CD8-positive, alpha-beta memory T cell (primary cell): ENCODE data around the gene MS4A7. TPM values are rescaled to one million over a fixed set of nuclear protein-coding genes. Genes with fewer than 3 reads are reported as not detected.
"Not testable (repeated sequence)": the region's sequence is repeated elsewhere in the genome, so short reads cannot be mapped to it uniquely, and the experiment has no call there.

Experiments used
- CTCF ChIA-PET: fragments of 350-600 bp; sonication (Branson Sonifier 250); formaldehyde crosslinking; loops from one replicate; lab custom pipeline; 2021; ENCODE audit warnings: antibody characterized with exemption; lab: Charles Lee
- POLR2A ChIA-PET: fragments of 350-600 bp; sonication (Branson Sonifier 250); formaldehyde crosslinking; loops from one replicate; lab custom pipeline; 2021; ENCODE audit warnings: antibody characterized with exemption; lab: Charles Lee
- DNase-seq, 5 donors: peaks; one replicate each; pipeline versions ENCODE4 v3.0.0 to v3.0.0-alpha.2; 2020 to 2022; ENCODE audit warnings: mixed read lengths in 1 of 5
- H3K27ac ChIP-seq: one replicate; pipeline ENCODE4 v1.7.0; 2013; ENCODE audit warnings: low read depth, mild to moderate bottlenecking, low read length, moderate library complexity
- H3K27me3 ChIP-seq: 2 replicates; pipeline ENCODE4 v1.7.0; 2013; ENCODE audit warnings: low read length, mild to moderate bottlenecking; ENCODE audit not compliant: insufficient read depth, poor library complexity, severe bottlenecking
- H3K36me3 ChIP-seq: 2 replicates; pipeline ENCODE4 v1.7.0; 2013; ENCODE audit warnings: mild to moderate bottlenecking, low read length, moderate library complexity; ENCODE audit not compliant: insufficient read depth
- H3K4me1 ChIP-seq: 2 replicates; pipeline ENCODE4 v1.7.0; 2013; ENCODE audit warnings: mild to moderate bottlenecking, low read length, moderate library complexity; ENCODE audit not compliant: insufficient read depth
- H3K4me3 ChIP-seq: 2 replicates; pipeline ENCODE4 v1.7.0; 2013; ENCODE audit warnings: mild to moderate bottlenecking, low read length
- H3K9me3 ChIP-seq: 2 replicates; pipeline ENCODE4 v1.7.0; 2013; ENCODE audit warnings: mild to moderate bottlenecking, low read length
- H3K27ac Mint-ChIP-seq, 8 donors: one replicate each; pipeline ENCODE4 v1.8.0; 2020 to 2021; ENCODE audit warnings: mixed read lengths in 8 of 8, mild to moderate bottlenecking in 6 of 8, inconsistent platforms in 3 of 8, moderate library complexity in 3 of 8
- H3K27me3 Mint-ChIP-seq, 2 donors: one replicate each; pipeline ENCODE4 v1.8.0; 2020 to 2021; ENCODE audit warnings: mixed read lengths in 2 of 2, mild to moderate bottlenecking in 1 of 2, moderate library complexity in 1 of 2
- H3K36me3 Mint-ChIP-seq, 3 donors: one replicate each; pipeline ENCODE4 v1.8.0; 2020 to 2021; ENCODE audit warnings: mixed read lengths in 3 of 3, inconsistent platforms in 1 of 3, mild to moderate bottlenecking in 1 of 3
- H3K4me1 Mint-ChIP-seq, 3 donors: one replicate each; pipeline ENCODE4 v1.8.0; 2020 to 2021; ENCODE audit warnings: mixed read lengths in 3 of 3, inconsistent platforms in 1 of 3, mild to moderate bottlenecking in 1 of 3
- H3K4me3 Mint-ChIP-seq, 7 donors: one replicate each; pipeline ENCODE4 v1.8.0; 2020 to 2021; ENCODE audit warnings: mixed read lengths in 7 of 7, mild to moderate bottlenecking in 6 of 7, moderate library complexity in 4 of 7, inconsistent platforms in 2 of 7
- H3K9me3 Mint-ChIP-seq, 5 donors: one replicate each; pipeline ENCODE4 v1.8.0; 2020 to 2022; ENCODE audit warnings: mixed read lengths in 5 of 5, mild to moderate bottlenecking in 3 of 5, moderate library complexity in 2 of 5, inconsistent platforms in 1 of 5
- polyA plus RNA-seq: library from polyadenylated mRNA; unstranded; fragments of 300-500 nt; fragmentation: Illumina TruSeq; gene quantifications from one replicate; pipeline ENCODE4 v1.2.3, GENCODE V29; 2021
- total RNA-seq, 2 experiments: library from RNA; stranded (reverse); gene quantifications; one replicate each; pipeline ENCODE4 v1.2.3, GENCODE V29; 2021

MS4A7 gene
- total and polyA plus RNA-seq, 3 experiments from 2014 or later, result 0.51 to 0.98 TPM; not detected in 1

DNA sequence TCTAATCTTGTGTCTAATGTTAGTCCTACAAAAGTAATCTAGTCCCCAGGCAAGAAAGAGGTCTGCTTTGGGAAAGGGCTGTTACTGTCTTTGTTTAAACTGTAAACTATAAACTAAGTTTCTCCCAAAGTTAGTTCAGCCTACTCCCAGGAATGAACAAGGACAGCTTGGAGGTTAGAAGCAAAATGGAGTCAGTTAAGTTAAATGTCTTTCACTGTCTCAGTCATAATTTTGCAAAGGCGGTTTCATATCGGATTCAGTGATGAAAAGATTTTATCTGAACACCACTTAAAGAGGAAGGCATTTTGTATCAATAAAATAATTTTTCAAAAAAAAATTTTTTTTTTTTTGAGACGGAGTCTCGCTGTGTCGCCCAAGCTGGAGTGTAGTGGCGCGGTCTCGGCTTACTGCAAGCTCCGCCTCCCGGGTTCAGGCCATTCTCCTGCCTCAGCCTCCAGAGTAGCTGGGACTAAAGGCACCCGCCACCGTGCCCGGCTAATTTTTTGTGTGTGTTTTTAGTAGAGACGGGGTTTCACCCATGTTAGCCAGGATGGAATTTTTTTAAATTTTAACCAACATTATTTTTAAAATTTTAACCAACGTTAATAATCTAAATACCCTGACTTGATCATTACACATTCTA, 11.9 kb upstream of the MS4A7 start:
- H3K27ac ChIP-seq, POLR2A ChIA-PET, DNase-seq, H3K27me3 ChIP-seq, H3K4me1 Mint-ChIP-seq, H3K9me3 Mint-ChIP-seq, H3K4me1 ChIP-seq, CTCF ChIA-PET, H3K27ac Mint-ChIP-seq, H3K36me3 Mint-ChIP-seq, H3K4me3 Mint-ChIP-seq, H3K9me3 ChIP-seq, H3K36me3 ChIP-seq, H3K4me3 ChIP-seq: not testable (repeated sequence)
- peaks cover 12 to 36% of the 10 kb centered on the region in 2 donors for H3K27me3 Mint-ChIP-seq

DNA sequence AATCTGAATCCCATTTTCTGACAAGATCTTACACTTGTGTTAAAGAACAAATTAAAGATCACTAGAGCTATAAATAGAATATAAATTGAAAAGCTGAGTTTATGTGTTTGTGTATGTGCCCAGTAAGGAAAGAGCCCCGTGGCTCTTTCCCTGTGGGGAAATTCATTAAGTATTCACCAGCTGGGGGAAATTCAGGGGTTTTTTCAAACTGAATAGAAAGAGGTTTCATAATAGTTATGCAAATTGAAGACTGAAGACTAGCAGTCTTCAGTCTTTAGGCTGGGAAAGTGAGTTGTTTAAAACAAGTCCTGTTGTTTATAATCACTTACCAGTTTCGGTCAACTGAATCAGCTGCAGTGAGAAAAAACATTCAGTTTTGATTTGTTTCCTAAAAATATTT, 11.3 kb upstream of the MS4A7 start:
- H3K27me3 Mint-ChIP-seq, result peaks cover 9 to 38% of the 10 kb centered on the region in 2 donors
- POLR2A ChIA-PET, result no interaction called here
- DNase-seq, result no peak

DNA sequence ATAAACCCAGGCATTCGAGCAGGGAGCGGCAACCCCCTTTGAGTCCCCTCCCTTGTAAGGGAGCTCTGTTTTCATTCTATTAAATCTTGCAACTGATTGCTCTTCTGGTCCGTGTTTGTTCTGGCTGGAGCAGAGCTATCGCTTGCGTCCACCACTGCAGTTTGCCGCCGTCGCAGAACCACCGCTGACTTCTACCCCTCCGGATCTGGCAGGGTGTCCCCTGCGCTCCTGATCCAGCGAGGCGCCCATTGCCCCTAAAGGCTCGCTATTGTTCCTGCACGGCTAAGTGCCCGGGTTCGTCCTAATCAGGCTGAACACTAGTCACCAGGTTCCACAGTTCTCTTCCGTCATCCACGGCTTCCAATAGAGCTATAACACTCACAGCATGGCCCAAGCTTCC, 10.4 kb upstream of the MS4A7 start:
- peaks cover 12 to 38% of the 10 kb centered on the region in 2 donors for H3K27me3 Mint-ChIP-seq
- H3K4me1 Mint-ChIP-seq, result no peaks in the 10 kb centered on the region
- Histone ChIP-seq H3K4me1 (no peaks in the 10 kb centered on the region), H3K9me3 (no peaks in the 10 kb centered on the region), H3K36me3 (no peaks in the 10 kb centered on the region), H3K4me3 (no peak overlapping the region), H3K27me3 (no peaks in the 10 kb centered on the region), H3K27ac (no peak overlapping the region)
- H3K27ac Mint-ChIP-seq, result no peak overlapping the region
- DNase-seq, result no peak
- no peak overlapping the region for H3K4me3 Mint-ChIP-seq
- no peaks in the 10 kb centered on the region for H3K9me3 Mint-ChIP-seq
- POLR2A ChIA-PET, result no interaction called here
- no peaks in the 10 kb centered on the region for H3K36me3 Mint-ChIP-seq
- CTCF ChIA-PET, result no interaction called here

More for the DNA sequence above, 11.3 kb upstream of the MS4A7 start:
- Mint-ChIP-seq H3K36me3 (no peaks in the 10 kb centered on the region), H3K4me1 (no peaks in the 10 kb centered on the region), H3K4me3 (no peak overlapping the region), H3K27ac (no peak overlapping the region), H3K9me3 (no peaks in the 10 kb centered on the region)
- Histone ChIP-seq H3K27me3 (no peaks in the 10 kb centered on the region), H3K9me3 (no peaks in the 10 kb centered on the region), H3K27ac (no peak overlapping the region), H3K36me3 (no peaks in the 10 kb centered on the region), H3K4me3 (no peak overlapping the region), H3K4me1 (no peaks in the 10 kb centered on the region)
- CTCF ChIA-PET, result no interaction called here

DNA sequence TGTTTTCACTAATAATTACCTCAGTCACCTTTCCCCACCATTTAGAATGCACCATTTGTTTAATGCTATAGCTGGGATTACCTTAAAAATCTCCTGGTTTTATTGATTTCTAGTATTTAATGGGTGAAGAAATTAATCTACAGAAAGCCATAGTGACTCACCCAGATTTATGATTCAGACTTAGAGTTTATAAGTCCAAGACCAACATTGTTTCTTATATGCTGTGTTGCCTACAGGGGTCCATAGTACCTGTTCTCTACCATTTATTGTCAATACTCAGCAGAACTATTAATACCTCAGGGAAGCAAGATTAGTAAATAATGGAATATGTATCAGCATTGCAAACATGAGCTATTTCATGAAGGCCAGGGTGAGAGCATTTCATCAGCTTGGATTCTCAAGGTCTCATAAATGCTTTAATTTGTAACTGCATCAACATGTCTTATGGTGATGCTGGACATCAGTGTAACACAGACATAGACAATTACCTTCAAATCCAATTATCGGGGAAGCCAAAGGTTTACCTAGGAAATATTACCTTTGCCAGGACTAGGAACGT, 8.0 kb upstream of the MS4A7 start:
- ChIA-PET CTCF (interaction anchor here (1.7 kb wide), 1 partner anchor 248 kb away, joined by 4 read pairs; no protein-coding TSS in a partner anchor), POLR2A (no interaction called here)
- no peaks in the 10 kb centered on the region for H3K36me3 ChIP-seq
- H3K27me3 Mint-ChIP-seq, result peaks cover 11 to 32% of the 10 kb centered on the region in 2 donors
- no peaks in the 10 kb centered on the region for H3K9me3 Mint-ChIP-seq
- no peak overlapping the region for H3K4me3 Mint-ChIP-seq
- H3K27ac Mint-ChIP-seq, result no peak overlapping the region
- H3K9me3 ChIP-seq, result no peaks in the 10 kb centered on the region
- H3K4me1 ChIP-seq, result no peaks in the 10 kb centered on the region
- H3K4me3 ChIP-seq, result no peak overlapping the region
- no peaks in the 10 kb centered on the region for H3K4me1 Mint-ChIP-seq
- no peaks in the 10 kb centered on the region for H3K36me3 Mint-ChIP-seq
- DNase-seq, result no peak
- H3K27me3 ChIP-seq, result no peaks in the 10 kb centered on the region
- no peak overlapping the region for H3K27ac ChIP-seq

DNA sequence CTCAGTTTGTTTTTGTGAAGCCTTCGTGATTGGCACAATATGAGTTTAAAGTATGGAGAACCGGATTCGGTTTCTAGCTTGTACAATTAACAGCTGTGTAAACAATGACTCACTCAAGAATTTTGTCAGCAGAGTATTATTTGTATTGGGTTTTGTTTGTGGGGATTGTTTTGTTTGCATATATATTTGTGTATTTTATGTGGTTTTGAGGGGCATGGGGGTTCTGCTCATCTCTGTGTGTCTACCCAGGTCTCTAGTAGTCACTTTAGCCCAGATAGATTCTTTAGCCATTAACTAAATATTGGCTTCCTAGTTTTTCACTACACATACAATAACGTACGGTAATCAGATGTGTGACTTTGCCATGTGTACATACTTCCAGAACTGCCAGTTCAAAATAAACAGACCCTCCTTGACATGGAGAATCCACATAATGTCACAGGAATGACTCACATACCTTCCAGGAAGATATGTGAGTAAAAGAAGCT, 7.5 kb upstream of the MS4A7 start:
- Histone ChIP-seq H3K4me3 (no peak overlapping the region), H3K36me3 (no peaks in the 10 kb centered on the region), H3K9me3 (no peaks in the 10 kb centered on the region), H3K27me3 (no peaks in the 10 kb centered on the region), H3K27ac (no peak overlapping the region), H3K4me1 (no peaks in the 10 kb centered on the region)
- Mint-ChIP-seq H3K4me1 (no peaks in the 10 kb centered on the region), H3K4me3 (no peak overlapping the region), H3K9me3 (no peaks in the 10 kb centered on the region), H3K27me3 (peaks cover 11 to 35% of the 10 kb centered on the region in 2 donors), H3K27ac (no peak overlapping the region), H3K36me3 (no peaks in the 10 kb centered on the region)
- POLR2A ChIA-PET, result no interaction called here
- CTCF ChIA-PET, result interaction anchor here (1.7 kb wide), 1 partner anchor 248 kb away, joined by 4 read pairs; no protein-coding TSS in a partner anchor
- DNase-seq, result no peak

DNA sequence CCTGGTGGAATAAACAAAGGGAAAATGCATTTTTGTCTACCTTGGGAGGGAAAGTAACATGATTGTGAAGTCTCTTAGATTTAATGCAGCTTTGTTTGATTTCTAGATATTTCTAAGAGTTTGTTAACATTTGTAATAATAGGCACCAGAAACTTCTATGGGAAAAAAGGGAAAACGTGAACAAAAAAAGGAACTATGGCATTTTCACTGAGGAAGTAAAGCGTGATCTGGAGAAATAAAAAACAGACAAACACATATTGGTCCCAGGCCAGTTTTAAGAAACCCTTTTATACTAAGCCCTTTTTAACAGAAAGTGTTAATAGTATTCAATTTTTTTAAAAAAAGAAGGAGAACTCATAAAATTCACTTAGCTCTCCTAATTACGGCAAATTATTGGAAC, 6.9 kb upstream of the MS4A7 start:
- no peaks in the 10 kb centered on the region for H3K4me1 ChIP-seq
- no peak overlapping the region for H3K4me3 ChIP-seq
- ChIA-PET CTCF (interaction anchor here (1.7 kb wide), 1 partner anchor 247 kb away, joined by 4 read pairs; no protein-coding TSS in a partner anchor), POLR2A (no interaction called here)
- H3K27ac Mint-ChIP-seq, result no peak overlapping the region
- DNase-seq, result no peak
- no peaks in the 10 kb centered on the region for H3K27me3 ChIP-seq
- no peaks in the 10 kb centered on the region for H3K4me1 Mint-ChIP-seq
- no peaks in the 10 kb centered on the region for H3K36me3 ChIP-seq
- no peak overlapping the region for H3K27ac ChIP-seq
- no peaks in the 10 kb centered on the region for H3K9me3 ChIP-seq
- H3K4me3 Mint-ChIP-seq, result no peak overlapping the region
- H3K27me3 Mint-ChIP-seq, result peaks cover 11 to 33% of the 10 kb centered on the region in 2 donors
- H3K36me3 Mint-ChIP-seq, result no peaks in the 10 kb centered on the region
- no peaks in the 10 kb centered on the region for H3K9me3 Mint-ChIP-seq

DNA sequence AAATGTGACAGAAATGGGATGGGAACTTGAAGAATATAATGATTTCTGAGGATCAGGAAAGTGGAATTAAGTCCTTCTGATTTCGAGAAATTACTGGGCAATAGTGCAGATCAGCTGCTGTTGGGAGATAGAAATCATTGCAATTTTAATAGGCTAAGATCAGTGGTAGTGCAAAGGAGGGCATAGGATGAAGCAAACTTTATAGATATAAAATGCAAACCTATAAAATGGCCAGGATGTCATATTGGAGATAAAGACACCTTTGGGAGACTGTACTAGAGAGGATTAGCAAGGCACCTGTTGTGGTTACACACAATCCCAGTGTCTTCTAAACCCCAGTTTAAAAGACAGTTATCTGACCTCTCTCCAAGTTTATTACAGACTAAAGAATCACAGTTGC, 6.5 kb upstream of the MS4A7 start:
- Histone ChIP-seq H3K27me3 (no peaks in the 10 kb centered on the region), H3K4me3 (no peak overlapping the region), H3K9me3 (no peaks in the 10 kb centered on the region), H3K27ac (no peak overlapping the region), H3K36me3 (no peaks in the 10 kb centered on the region), H3K4me1 (no peaks in the 10 kb centered on the region)
- Mint-ChIP-seq H3K4me1 (no peaks in the 10 kb centered on the region), H3K9me3 (no peaks in the 10 kb centered on the region), H3K4me3 (no peak overlapping the region), H3K27me3 (peaks cover 11 to 36% of the 10 kb centered on the region in 2 donors), H3K27ac (no peak overlapping the region), H3K36me3 (no peaks in the 10 kb centered on the region)
- POLR2A ChIA-PET, result no interaction called here
- CTCF ChIA-PET, result interaction anchor here (1.7 kb wide), 1 partner anchor 247 kb away, joined by 4 read pairs; no protein-coding TSS in a partner anchor
- DNase-seq, result no peak

DNA sequence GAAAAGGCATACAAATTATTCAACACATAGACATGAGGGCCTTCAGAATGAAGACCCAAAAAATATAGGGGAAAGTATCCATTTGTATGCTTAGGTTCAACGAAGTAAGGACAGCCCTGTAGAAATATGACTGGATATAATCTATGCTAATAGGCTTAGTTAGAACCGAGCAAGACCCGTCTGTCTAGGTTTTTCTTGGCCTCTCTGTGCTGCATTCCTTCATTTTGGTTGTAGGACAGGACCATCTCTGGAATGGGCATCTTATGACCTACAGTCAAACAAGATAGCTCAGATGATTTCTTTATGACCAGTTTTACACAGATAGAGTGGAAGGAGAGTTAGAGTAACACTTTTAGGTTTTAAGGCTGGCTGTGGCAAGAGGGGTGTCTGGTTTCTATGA, 5.6 kb upstream of the MS4A7 start:
- no peaks in the 10 kb centered on the region for H3K27me3 ChIP-seq
- Mint-ChIP-seq H3K4me3 (no peak overlapping the region), H3K9me3 (no peaks in the 10 kb centered on the region), H3K4me1 (peaks cover 0 to 2% (median 2%) of the 10 kb centered on the region in 3 donors), H3K27ac (no peak overlapping the region), H3K36me3 (no peaks in the 10 kb centered on the region), H3K27me3 (peaks cover 11 to 35% of the 10 kb centered on the region in 2 donors)
- ChIA-PET POLR2A (no interaction called here), CTCF (no interaction called here)
- no peaks in the 10 kb centered on the region for H3K36me3 ChIP-seq
- H3K9me3 ChIP-seq, result no peaks in the 10 kb centered on the region
- H3K4me1 ChIP-seq, result peaks cover under 1% of the 10 kb centered on the region
- H3K27ac ChIP-seq, result no peak overlapping the region
- DNase-seq, result no peak
- no peak overlapping the region for H3K4me3 ChIP-seq
